ENCODE measurements around the gene CTU2.

GRCh38 chr16:88743693-88744576 lies 37.6 kb downstream of the CTU2 start:
- TF ChIP-seq FOXM1 (IDR thresholded peaks at IDR 0.05; ENCODE audit: borderline replicate concordance, low read depth) (no peak), CREB1 (IDR thresholded peaks at IDR 0.05; ENCODE audit: low read depth) (no peak), MAX (IDR thresholded peaks at IDR 0.05) (no peak), EP300 (IDR thresholded peaks at IDR 0.05; ENCODE audit: borderline replicate concordance) (no peak), USF1 (IDR thresholded peaks at IDR 0.05) (no peak), REST (IDR thresholded peaks at IDR 0.05; ENCODE audit: low read depth) (no peak), RAD21 (IDR thresholded peaks at IDR 0.05; ENCODE audit: low read depth) (peak; percentile 68), TEAD4 (IDR thresholded peaks at IDR 0.05) (no peak), CEBPB (IDR thresholded peaks at IDR 0.05) (no peak), EGR1 (IDR thresholded peaks at IDR 0.05) (no peak), TAF1 (IDR thresholded peaks at IDR 0.05; ENCODE audit: low read depth) (no peak), YY1 (IDR thresholded peaks at IDR 0.05; ENCODE audit: low read depth) (no peak), TCF12 (IDR thresholded peaks at IDR 0.05; ENCODE audit: low read depth) (no peak), NFIC (IDR thresholded peaks at IDR 0.05) (no peak)

Measured in Ishikawa (cell line).